BE2C (cell line): ENCODE measurements around the gene GALNT2.

ENCODE experiments used
- DNase-seq: peaks from one replicate; pipeline ENCODE4 v3.0.0-alpha.2; 2020
- H3K27me3 ChIP-seq: fragments of 250-450 bp; sonication (Bioruptor Pico); 2 replicates; pipeline ENCODE4 v1.5.1; 2020; ENCODE audit warnings: mild to moderate bottlenecking
- H3K36me3 ChIP-seq: fragments of 250-450 bp; sonication (Bioruptor Pico); 2 replicates; pipeline ENCODE4 v1.5.1; 2020; ENCODE audit warnings: mild to moderate bottlenecking
- H3K4me1 ChIP-seq: fragments of 250-450 bp; sonication (Bioruptor Pico); 2 replicates; pipeline ENCODE4 v1.5.1; 2020
- H3K4me3 ChIP-seq: 2 replicates; pipeline ENCODE4 v1.5.1; 2011; ENCODE audit warnings: low read depth, low read length
- H3K9me3 ChIP-seq: fragments of 250-450 bp; sonication (Bioruptor Pico); 2 replicates; pipeline ENCODE4 v1.5.1; 2020
- TF ChIP-seq, protein P1 (sequence below): IDR thresholded peaks from 2 replicates; pipeline ENCODE4 v1.5.1; 2012; ENCODE audit warnings: mild to moderate bottlenecking, low read depth, low read length

GALNT2 gene

DNA sequence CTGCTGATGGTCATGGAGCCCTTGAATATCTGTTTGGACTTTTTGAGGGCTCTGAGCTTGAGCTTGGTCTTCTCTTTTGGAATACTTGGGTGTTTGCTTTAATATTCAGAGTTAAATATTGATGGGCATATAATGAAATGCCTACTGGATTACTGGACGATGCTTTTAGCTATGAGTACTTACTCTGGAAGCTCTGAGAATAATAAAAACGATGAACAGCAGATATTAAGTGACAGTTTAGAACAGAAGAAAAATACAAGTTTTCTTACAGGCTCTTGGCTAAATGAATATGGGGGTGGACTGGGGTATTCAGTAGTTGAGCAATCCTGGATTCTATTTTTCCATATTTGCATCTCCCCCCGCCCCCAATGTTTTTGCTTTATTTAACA is 20.7 kb downstream of the GALNT2 start:
- Histone ChIP-seq H3K9me3 (no peaks in the 10 kb centered on the region), H3K4me3 (no peak overlapping the region), H3K4me1 (peaks cover 28% of the 10 kb centered on the region), H3K27me3 (no peaks in the 10 kb centered on the region), H3K36me3 (peaks cover 11% of the 10 kb centered on the region)
- DNase-seq = no peak
- TF ChIP-seq, protein P1, sequence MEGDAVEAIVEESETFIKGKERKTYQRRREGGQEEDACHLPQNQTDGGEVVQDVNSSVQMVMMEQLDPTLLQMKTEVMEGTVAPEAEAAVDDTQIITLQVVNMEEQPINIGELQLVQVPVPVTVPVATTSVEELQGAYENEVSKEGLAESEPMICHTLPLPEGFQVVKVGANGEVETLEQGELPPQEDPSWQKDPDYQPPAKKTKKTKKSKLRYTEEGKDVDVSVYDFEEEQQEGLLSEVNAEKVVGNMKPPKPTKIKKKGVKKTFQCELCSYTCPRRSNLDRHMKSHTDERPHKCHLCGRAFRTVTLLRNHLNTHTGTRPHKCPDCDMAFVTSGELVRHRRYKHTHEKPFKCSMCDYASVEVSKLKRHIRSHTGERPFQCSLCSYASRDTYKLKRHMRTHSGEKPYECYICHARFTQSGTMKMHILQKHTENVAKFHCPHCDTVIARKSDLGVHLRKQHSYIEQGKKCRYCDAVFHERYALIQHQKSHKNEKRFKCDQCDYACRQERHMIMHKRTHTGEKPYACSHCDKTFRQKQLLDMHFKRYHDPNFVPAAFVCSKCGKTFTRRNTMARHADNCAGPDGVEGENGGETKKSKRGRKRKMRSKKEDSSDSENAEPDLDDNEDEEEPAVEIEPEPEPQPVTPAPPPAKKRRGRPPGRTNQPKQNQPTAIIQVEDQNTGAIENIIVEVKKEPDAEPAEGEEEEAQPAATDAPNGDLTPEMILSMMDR = no peak

DNA sequence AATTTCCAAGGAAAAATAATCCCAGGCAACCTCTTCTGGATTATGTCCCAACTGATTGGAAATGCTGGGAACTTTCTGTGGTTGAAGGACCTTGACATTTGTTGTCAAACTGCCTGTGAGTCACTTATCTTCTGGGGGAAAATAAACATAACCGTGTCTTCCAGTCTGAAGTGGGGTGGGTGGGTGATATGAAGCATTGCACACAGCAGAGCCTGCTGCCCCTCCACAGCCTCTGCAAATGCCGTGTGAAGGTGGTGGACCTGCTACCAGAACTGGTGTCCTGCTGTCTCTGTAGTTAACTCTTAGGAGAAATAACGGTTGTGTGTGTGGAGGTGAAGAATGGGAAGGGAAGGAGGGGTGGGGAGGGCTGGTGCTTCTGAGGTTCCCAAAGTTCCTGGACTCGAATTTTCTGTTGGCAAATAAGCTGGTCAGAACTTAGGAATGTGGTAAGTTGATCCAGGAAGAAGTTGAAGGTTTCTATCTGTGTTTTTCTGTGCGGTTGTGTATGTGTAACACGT is 23.2 kb downstream of the GALNT2 start:
- TF ChIP-seq, protein P1 = no peak
- Histone ChIP-seq H3K27me3 (no peaks in the 10 kb centered on the region), H3K4me1 (peaks cover 17% of the 10 kb centered on the region), H3K9me3 (no peaks in the 10 kb centered on the region), H3K36me3 (peaks cover 11% of the 10 kb centered on the region), H3K4me3 (no peak overlapping the region)
- no peak for DNase-seq

DNA sequence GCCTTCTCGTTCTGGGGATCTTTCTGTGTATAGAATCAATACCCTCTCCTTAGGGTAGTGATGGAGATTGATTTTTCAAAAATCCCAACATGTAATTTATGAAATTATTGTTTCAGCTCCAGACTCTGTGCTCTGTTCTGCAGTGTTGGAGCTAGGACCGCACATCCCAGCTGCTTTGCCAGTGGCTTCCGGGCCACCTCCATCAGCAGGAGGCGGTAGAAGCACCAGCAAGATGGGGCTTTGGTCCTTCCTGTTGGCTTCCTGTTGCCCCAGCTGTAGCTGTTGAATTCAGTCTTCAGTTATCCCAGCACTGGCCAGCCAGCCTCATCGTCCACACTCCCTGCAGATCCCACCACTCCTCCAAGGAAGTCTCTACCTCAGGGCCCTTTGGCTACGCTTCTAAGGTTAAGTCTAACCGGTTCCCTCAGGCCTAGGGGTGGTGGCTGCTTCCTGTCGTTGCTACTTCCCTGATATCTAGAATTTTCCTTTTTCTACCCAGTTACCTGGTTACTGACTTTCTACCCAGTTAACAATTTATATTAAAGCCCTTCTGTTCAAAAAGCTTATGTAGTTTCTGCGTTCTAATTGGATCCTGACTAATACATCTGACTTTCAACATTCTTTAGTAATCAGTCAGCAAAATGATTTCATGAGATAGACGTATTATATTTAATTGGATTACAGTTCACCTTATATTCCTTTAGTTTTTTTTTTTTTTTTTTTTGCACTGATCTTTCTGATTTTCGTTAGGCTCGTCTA is 24.6 kb downstream of the GALNT2 start:
- H3K4me1 ChIP-seq = peaks cover 11% of the 10 kb centered on the region
- no peak overlapping the region for H3K4me3 ChIP-seq
- peaks cover 11% of the 10 kb centered on the region for H3K36me3 ChIP-seq
- DNase-seq = no peak
- no peaks in the 10 kb centered on the region for H3K27me3 ChIP-seq
- H3K9me3 ChIP-seq = no peaks in the 10 kb centered on the region
- TF ChIP-seq, protein P1 = no peak

DNA sequence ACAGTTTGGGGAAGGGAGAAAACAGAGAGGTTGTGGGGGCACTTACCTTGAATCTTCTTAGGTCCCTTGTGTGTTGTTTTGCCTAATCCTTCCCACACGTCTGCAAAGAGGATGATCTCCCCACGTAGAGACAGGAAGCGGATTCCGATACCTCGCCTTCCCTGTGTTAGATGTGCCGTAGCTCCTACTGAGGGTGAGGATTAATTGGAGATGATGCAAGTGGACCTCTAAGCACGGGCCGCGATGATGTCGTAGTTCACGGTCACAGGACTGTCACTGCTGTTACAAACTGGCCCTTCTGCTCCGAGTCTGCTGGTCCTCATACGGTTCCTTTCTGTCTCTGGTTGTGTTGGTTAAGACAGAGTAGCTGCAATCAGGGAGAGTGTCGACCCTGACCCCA is 27.7 kb downstream of the GALNT2 start:
- no peak for DNase-seq
- TF ChIP-seq, protein P1 = no peak
- peaks cover 4% of the 10 kb centered on the region for H3K36me3 ChIP-seq
- no peaks in the 10 kb centered on the region for H3K27me3 ChIP-seq
- H3K9me3 ChIP-seq = no peaks in the 10 kb centered on the region
- no peak overlapping the region for H3K4me3 ChIP-seq
- H3K4me1 ChIP-seq = no peaks in the 10 kb centered on the region; the same call in 1 of the 2 replicates

DNA sequence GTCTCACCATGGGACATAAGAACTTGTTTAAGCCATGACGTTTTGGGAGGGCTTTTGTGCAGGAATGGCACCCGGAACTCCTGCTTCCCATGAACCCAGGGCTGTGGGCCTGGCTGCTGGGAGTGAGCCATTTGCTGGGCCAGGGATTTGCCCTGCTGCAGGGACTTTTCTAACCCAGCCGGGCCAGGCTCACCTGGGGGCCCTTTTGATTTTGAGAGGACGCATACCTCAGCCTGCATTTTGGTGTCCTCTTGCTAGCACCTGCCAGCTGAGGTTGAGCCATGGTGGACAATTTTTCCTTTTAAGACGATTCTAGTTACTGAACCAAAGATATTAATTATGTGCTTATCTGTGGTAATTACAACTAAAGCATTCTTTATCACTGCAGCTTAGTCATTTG is 28.9 kb downstream of the GALNT2 start:
- H3K36me3 ChIP-seq = peaks cover 4% of the 10 kb centered on the region; the same call in 1 of the 2 replicates
- H3K4me1 ChIP-seq = no peaks in the 10 kb centered on the region; the same call in 1 of the 2 replicates
- no peaks in the 10 kb centered on the region for H3K9me3 ChIP-seq
- no peak overlapping the region for H3K4me3 ChIP-seq
- no peaks in the 10 kb centered on the region for H3K27me3 ChIP-seq
- TF ChIP-seq, protein P1 = no peak
- no peak for DNase-seq

DNA sequence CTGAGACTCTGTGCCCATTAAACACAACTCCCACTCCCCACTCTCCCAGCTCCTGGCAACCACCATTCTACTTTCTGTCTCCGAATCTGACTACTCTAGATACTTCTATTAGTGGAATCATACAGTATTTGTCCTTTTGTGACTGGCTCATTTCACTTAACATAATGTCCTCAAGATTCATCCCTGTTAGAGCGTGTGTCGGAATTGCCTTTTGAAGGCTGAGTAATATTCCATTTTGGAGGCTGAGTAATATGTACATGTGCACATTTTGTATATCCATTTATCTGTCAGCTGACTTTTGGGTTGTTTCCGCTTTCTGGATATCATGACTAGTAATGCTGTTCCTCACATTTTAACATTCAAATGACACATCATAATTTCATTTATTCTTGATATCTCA is 30.3 kb downstream of the GALNT2 start:
- Histone ChIP-seq H3K4me3 (no peak overlapping the region), H3K4me1 (peaks cover 11% of the 10 kb centered on the region), H3K27me3 (no peaks in the 10 kb centered on the region), H3K36me3 (no peaks in the 10 kb centered on the region), H3K9me3 (no peaks in the 10 kb centered on the region)
- no peak for DNase-seq
- TF ChIP-seq, protein P1 = no peak
